Stimulated activated naive CD8-positive, alpha-beta T cell treated with anti-CD3 and anti-CD28 coated beads, Interleukin-15, Interleukin-2, amounts not matched to agents 100 ng/mL and 50 ng/mL, for 24 hours (primary cell): Measurements from ENCODE around the gene USP33.
"Not testable (repeated sequence)": the region's sequence is repeated elsewhere in the genome, so short reads cannot be mapped to it uniquely, and the experiment has no call there.

Experiments used
- H3K27ac Mint-ChIP-seq: one replicate; pipeline ENCODE4 v1.8.0; 2021; ENCODE audit warnings: mild to moderate bottlenecking, mixed read lengths
- H3K27me3 Mint-ChIP-seq: one replicate; pipeline ENCODE4 v1.8.0; 2021; ENCODE audit warnings: mixed read lengths
- H3K36me3 Mint-ChIP-seq: one replicate; pipeline ENCODE4 v1.8.0; 2021; ENCODE audit warnings: low read depth, mixed read lengths
- H3K4me1 Mint-ChIP-seq: one replicate; pipeline ENCODE4 v1.8.0; 2021; ENCODE audit warnings: low read depth, mixed read lengths
- H3K4me3 Mint-ChIP-seq: one replicate; pipeline ENCODE4 v1.8.0; 2021; ENCODE audit warnings: mild to moderate bottlenecking, mixed read lengths
- H3K9me3 Mint-ChIP-seq: one replicate; pipeline ENCODE4 v1.8.0; 2021; ENCODE audit warnings: mixed read lengths

USP33 gene

DNA sequence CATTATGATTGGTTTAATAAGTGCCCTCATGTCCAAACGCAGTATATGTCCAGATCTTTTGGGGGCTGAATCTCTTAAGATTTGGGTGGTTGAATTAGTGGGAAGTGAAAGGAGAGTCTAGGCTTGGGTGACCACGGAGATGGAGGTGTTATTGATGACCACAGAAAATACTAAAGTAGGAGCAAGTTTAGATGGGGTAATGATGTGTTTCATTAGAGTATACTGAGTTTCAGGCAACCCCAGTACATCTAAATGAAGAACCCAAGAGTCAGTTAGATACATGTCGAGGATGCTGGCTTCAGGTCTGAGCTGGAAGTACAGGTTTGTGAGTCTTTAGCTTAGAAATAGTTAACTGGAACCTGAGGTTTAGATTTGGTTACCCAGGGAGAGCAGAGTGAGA lies 70.7 kb downstream of the USP33 start:
- peaks cover 5% of the 10 kb centered on the region for H3K4me1 Mint-ChIP-seq
- no peaks in the 10 kb centered on the region for H3K27me3 Mint-ChIP-seq
- peak overlapping the region; percentile 41 for H3K27ac Mint-ChIP-seq
- H3K4me3 Mint-ChIP-seq = no peak overlapping the region
- no peaks in the 10 kb centered on the region for H3K9me3 Mint-ChIP-seq
- H3K36me3 Mint-ChIP-seq = peaks cover 20% of the 10 kb centered on the region

DNA sequence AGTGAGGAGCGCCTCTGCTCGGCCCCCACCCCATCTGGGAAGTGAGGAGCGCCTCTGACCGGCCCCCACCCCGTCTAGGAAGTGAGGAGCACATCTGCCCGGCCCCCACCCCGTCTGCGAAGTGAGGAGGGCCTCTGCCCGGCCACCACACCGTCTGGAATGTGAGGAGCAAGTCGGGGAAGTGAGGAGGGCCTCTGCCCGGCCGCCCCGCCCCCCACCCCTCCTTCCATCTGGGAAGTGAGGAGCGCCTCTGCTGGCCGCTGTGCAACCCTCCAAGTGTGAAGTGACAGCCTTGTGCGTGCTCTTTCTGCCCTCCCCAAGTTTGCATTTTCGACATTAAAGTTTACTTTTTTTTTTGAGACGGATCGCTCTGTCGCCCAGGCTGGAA lies 72.1 kb downstream of the USP33 start:
- Mint-ChIP-seq H3K27ac (no peak overlapping the region), H3K9me3 (no peaks in the 10 kb centered on the region), H3K36me3 (peaks cover 18% of the 10 kb centered on the region), H3K4me1 (peaks cover 10% of the 10 kb centered on the region), H3K4me3 (peak overlapping the region; percentile 58), H3K27me3 (no peaks in the 10 kb centered on the region)

DNA sequence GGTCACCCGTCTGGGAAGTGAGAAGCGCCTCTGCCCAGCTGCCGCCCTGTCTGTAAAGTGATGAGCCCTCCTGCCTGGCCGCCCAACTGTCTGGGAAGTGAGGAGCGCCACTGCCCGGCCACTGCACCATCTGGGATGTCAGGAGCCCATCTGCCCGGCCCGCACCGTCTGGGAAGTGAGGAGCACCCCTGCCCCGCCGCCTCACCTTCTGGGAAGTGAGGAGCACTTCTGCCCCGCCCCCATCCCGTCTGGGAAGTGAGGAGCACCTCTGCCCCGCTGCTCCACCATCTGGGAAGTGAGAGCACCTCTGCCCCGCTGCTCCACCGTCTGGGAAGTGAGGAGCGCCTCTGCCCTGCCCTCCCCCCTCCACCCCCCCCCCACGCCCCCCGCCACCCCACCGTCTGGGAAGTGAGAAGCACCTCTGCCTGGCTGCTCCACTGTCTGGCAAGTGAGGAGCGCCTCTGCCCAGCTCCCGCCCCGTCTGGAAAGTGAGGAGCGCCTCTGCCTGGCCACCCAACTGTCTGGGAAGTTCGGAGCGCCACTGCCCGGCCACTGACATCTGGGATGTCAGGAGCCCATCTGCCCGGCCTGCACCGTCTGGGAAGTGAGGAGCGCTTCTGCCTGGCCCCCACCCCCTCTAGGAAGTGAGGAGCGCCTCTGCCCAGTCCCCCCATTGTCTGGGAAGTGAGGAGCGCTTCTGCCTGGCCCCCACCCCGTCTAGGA lies 72.7 kb downstream of the USP33 start:
- Mint-ChIP-seq H3K9me3 (no peaks in the 10 kb centered on the region), H3K36me3 (peaks cover 14% of the 10 kb centered on the region), H3K27me3 (no peaks in the 10 kb centered on the region), H3K4me3 (no peak overlapping the region), H3K27ac (no peak overlapping the region), H3K4me1 (peaks cover 12% of the 10 kb centered on the region)

DNA sequence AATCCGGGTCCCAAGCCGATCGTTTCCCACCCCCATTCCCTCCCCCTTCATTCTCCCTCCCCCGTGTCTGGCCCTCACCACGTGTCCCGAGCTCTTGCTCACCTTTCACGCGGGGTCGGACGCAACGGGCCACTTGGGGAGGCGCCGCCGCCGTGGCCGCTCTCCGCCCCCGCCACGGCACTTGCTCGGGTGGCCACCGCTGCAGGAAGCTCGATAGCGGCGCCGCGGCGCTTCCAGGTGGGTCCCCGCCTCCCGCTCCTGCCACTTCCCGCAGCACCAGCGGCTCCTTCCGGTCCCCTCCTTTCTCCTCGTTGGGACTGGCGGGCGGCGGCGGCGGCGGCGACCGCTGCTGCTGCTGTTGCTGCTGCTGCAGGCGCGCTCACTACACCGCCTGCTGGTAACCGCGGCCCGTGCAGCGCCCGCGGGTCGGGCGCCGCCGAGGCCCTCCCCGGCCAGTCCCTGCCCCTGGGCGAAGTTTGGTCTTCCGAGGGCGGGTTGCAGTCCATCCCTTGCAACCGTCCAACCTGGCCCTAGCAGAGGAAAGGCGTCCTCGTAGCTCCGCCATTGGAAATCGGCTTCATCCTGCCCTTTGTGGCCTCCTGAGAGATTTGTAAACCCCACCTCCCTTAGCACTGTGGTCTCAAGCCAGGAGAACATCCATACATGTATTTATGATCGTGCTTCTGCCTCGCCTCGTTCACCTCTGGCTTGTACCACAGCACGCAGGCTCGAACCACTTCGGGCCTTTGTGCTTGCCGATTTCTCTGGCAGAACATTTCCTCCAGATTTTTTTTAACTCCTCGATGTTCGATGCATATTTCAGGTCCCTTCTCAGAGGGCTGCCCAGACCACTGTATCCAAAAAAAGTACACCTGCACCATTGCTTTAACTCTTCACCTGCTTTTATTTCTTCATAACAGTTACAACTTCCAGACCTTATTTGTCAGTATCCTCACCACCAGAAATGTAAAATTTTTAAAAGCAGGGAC lies 76.2 kb downstream of the USP33 start:
- H3K27ac Mint-ChIP-seq = peak overlapping the region; percentile 96
- H3K4me1 Mint-ChIP-seq = peaks cover 39% of the 10 kb centered on the region
- H3K36me3 Mint-ChIP-seq = peaks cover 4% of the 10 kb centered on the region
- H3K4me3 Mint-ChIP-seq = peak overlapping the region; percentile 98
- H3K9me3 Mint-ChIP-seq = no peaks in the 10 kb centered on the region
- H3K27me3 Mint-ChIP-seq = no peaks in the 10 kb centered on the region

DNA sequence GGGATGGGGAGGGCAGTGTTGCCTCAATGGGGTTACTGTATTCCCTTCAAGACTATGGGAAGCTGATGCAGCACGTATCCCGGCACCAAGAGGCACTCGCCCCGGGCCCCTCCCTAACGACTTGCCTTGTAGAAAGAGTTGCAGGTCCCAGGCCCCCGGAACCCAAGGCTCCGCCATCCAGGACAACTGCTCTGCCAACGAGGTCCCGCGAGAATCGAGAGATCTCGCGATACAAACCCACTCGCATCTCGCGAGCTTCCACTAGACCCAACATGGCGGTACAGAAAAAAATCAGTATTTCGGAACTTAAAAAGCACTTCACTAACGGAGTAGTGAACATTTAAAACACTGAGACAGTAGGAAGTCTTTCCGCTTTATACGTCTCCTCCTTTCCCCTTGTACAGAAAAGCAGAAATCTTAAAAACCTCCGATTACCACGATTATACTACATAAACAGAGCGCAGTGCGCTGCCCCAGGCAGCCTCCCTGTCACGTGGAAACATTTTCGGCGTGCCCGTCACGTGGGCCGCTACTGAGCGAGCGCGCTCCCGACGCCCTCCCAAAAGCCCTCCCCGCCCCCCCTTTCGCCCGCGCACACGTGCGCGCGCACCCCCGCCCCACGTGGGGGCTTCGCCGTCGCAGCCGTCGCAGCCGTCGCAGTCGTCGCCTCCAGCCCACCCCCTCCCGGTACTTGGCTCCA lies 77.0 kb downstream of the USP33 start, which contains the start of gene ZZZ3:
TSS of gene ZZZ3 (minus strand) at position 199 of the 700 bp plus-strand sequence. CDS start 49,304 bp downstream, outside the sequence.
- Mint-ChIP-seq H3K4me3 (peak within 1 kb of the TSS; percentile 98), H3K36me3 (peaks cover 4% of the 10 kb centered on the region), H3K9me3 (no peaks in the 10 kb centered on the region), H3K27ac (peak within 1 kb of the TSS; percentile 96), H3K27me3 (no peaks in the 10 kb centered on the region), H3K4me1 (peaks cover 47% of the 10 kb centered on the region)

DNA sequence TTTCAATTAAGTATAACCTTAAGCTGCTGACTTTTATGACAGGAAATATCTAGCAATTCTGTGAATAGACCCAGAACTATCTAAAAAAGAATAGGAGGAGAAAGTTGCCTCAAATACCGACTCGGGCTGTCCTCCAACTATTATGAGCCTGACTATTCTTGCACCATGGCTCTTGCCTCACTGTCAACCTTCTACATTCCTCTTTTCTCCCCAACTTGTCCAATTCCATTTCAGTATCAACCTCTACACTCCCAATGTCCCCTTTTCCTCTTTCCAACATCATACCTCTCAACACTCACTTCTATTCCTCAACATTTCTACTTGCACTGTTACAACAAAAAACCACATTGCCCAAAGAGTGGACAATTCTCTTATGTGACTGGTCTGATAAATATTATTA lies 79.5 kb downstream of the USP33 start:
- H3K27me3 Mint-ChIP-seq = no peaks in the 10 kb centered on the region
- H3K27ac Mint-ChIP-seq = peak overlapping the region; percentile 1
- peak overlapping the region; percentile 43 for H3K4me3 Mint-ChIP-seq
- H3K4me1 Mint-ChIP-seq = peaks cover 67% of the 10 kb centered on the region
- H3K9me3 Mint-ChIP-seq = no peaks in the 10 kb centered on the region
- H3K36me3 Mint-ChIP-seq = peaks cover 14% of the 10 kb centered on the region

DNA sequence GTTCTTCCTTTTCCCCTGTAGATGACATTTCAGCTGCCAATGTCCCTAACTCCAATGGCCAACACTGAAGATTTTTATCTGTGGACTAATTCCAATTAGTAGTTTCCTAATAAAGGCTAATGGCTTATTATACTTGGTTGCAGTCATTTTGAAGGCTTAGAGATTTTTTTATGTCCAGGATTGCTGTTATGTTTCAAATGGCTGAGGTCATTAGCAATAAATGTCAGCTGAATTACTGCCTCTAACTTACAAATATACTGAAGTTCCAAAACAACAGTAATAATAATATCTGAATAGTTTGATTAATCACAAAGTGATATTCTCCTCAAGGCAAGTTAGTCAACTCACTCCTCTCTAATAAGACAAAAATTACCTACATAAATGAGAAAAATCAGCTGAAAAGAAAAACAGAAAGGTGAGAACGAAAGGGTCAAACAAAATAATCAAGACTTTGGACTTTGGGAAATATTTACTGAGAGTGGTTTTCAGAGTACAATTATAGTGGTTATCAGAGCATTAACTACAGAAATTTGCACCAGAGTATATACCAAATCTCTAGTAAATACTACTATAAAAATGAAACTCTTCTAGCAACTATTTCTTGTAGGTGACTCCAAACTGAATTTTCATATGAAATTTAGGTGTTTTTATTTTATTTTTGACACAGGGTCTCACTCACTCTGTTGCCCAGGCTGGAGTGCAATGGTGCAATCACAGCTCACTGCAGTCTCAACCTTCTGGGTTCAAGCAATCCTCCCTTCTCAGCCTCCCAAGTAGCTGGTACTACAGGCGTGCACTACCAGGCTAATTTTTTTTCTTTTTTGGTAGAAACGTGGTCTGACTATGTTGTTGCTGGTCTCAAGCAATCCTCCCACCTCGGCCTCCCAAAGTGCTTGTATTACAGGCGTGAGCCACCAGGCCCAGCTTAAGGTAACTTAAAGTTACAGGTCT lies 80.7 kb downstream of the USP33 start:
- H3K4me3 Mint-ChIP-seq = no peak overlapping the region
- no peaks in the 10 kb centered on the region for H3K9me3 Mint-ChIP-seq
- no peaks in the 10 kb centered on the region for H3K27me3 Mint-ChIP-seq
- peaks cover 73% of the 10 kb centered on the region for H3K4me1 Mint-ChIP-seq
- peaks cover 20% of the 10 kb centered on the region for H3K36me3 Mint-ChIP-seq
- H3K27ac Mint-ChIP-seq = no peak overlapping the region

DNA sequence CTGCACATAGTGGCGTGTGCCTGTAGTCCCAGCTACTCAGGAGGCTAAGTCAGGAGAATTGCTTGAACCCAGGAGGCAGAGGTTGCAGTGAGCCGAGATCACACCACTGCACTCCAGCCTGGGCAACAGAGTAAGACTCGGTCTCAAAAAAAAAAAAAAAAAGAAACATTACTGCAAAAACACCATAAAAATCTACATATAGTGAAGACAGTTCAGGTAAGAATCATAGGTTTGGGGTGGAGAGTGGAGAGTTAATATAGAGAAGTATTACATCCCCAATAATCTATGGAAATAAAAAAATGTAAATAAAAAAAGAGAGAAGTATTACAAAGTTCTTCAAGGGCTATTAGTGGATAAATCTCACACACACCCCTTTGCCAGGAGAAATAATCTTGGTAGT lies 84.8 kb downstream of the USP33 start:
- H3K27me3 Mint-ChIP-seq, H3K4me3 Mint-ChIP-seq, H3K9me3 Mint-ChIP-seq, H3K27ac Mint-ChIP-seq: not testable (repeated sequence)
- peaks cover 29% of the 10 kb centered on the region for H3K36me3 Mint-ChIP-seq
- peaks cover 89% of the 10 kb centered on the region for H3K4me1 Mint-ChIP-seq

DNA sequence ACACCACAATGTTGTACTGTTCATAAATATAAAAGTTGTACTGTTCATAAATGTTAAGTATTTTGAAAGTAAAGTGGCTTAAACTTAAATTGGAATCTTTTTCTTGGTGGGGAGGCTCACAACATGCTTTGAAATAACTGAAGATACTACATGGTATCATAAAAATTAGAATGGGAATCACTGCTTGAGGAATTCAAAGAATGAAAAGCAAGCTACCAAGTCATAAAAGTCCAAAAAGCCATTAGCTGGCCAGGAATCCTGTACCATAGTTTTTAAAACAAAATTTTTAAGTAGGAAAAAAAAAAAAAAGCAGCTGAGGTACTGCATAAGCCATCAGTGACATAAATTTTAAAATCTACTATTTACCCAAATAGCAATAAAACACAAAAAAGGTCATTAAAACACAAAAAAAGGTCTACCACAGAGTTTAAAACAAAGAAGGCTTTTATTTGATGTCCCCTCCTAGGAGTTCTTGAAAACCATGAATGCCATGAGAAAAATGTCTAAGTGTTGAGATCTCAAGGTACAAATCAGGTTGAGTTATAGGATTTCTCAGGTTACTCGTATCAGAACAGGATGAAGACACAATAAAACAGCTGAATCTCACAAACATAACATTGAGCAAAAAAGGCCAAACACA lies 85.8 kb downstream of the USP33 start:
- H3K4me3 Mint-ChIP-seq = no peak overlapping the region
- H3K4me1 Mint-ChIP-seq = peaks cover 90% of the 10 kb centered on the region
- no peaks in the 10 kb centered on the region for H3K9me3 Mint-ChIP-seq
- H3K27me3 Mint-ChIP-seq = no peaks in the 10 kb centered on the region
- peaks cover 29% of the 10 kb centered on the region for H3K36me3 Mint-ChIP-seq
- H3K27ac Mint-ChIP-seq = no peak overlapping the region

DNA sequence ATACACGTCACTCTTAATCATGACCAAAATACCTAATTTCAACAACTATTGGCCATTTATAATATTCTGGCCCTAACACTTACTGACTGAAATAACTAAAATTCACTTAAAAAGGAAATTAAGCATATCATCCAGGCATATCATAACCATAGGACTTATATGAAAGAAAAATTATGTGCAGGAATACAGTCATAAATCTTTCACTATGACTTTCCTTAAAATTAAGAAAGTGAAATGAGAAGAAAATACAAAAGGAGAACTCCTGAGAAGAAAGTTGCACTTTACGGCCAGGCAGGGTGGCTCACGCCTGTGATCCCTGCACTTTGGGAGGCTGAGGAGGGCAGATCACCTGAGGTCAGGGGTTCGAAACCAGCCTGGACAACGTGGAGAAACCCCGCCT lies 86.6 kb downstream of the USP33 start:
- H3K9me3 Mint-ChIP-seq = no peaks in the 10 kb centered on the region
- peak overlapping the region; percentile 67 for H3K27ac Mint-ChIP-seq
- peaks cover 29% of the 10 kb centered on the region for H3K36me3 Mint-ChIP-seq
- H3K4me3 Mint-ChIP-seq = no peak overlapping the region
- no peaks in the 10 kb centered on the region for H3K27me3 Mint-ChIP-seq
- peaks cover 90% of the 10 kb centered on the region for H3K4me1 Mint-ChIP-seq

DNA sequence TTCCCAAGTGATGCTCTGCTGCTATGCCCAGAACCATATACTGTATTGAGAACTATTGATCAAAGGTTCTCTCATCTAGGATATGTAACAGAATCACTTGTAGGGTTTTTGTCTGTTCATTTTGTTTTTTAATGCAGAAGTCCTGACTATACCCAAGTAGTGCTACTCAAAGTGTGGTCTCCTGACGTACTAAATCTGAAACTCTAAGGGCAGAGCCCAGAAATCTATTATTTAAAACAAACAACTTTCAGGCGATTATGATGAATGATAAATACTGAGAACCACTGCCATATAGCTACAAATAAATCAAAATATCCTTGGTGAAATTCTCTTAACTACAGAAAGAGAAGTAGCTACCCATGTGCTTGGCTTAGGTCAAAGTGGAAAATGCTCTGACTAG lies 87.3 kb downstream of the USP33 start:
- no peaks in the 10 kb centered on the region for H3K27me3 Mint-ChIP-seq

DNA sequence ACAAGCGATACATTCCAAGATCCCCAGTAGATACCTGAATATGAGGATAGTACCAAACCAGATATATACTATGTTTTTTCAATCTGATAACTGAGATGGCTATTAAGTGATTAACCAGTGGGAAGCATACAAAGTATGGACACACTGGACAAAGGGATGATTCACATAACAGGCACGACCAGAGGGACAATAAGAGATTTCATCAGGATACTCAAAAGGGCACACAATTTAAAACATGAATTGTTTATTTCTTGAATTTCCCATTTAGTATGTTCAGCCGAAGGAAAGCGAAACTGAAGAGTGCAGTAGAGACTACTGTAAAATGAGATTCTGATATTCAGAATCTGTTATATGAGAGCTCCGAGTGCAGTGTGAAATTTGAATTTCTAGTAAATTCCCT lies 87.8 kb downstream of the USP33 start:
- no peak overlapping the region for H3K4me3 Mint-ChIP-seq

More for the DNA sequence above, 87.3 kb downstream of the USP33 start:
- Mint-ChIP-seq H3K27ac (peak overlapping the region; percentile 67), H3K9me3 (no peaks in the 10 kb centered on the region), H3K4me3 (no peak overlapping the region), H3K4me1 (peaks cover 89% of the 10 kb centered on the region), H3K36me3 (peaks cover 29% of the 10 kb centered on the region)

DNA sequence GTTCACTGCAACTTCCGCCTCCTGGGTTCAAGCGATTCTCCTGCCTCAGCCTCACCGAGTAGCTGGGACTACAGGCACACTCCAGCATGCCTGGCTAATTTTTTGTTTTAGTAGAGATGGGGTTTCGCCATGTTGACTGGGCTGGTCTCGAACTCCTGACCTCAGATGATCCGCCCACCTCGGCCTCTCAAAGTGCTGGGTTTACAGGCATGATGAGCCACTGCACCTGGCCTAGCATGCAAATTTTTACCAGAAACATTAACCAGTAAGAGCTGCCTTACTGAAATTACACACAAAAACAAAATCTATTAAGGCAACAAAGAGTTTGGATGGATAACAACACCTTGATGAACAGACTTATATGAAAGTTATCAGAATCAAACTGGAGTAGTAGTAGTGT lies 89.3 kb downstream of the USP33 start:
- Mint-ChIP-seq H3K4me3 (no peak overlapping the region), H3K9me3 (no peaks in the 10 kb centered on the region), H3K27ac (no peak overlapping the region), H3K36me3 (peaks cover 21% of the 10 kb centered on the region), H3K27me3 (no peaks in the 10 kb centered on the region), H3K4me1 (peaks cover 82% of the 10 kb centered on the region)

More for the DNA sequence above, 87.8 kb downstream of the USP33 start:
- peaks cover 29% of the 10 kb centered on the region for H3K36me3 Mint-ChIP-seq
- H3K9me3 Mint-ChIP-seq = no peaks in the 10 kb centered on the region
- H3K4me1 Mint-ChIP-seq = peaks cover 88% of the 10 kb centered on the region
- no peaks in the 10 kb centered on the region for H3K27me3 Mint-ChIP-seq
- peak overlapping the region; percentile 34 for H3K27ac Mint-ChIP-seq
